Keratinocyte (primary cell): ENCODE measurements around the gene AGBL2. TPM values are rescaled to one million over a fixed set of nuclear protein-coding genes. Genes with fewer than 3 reads are reported as not detected.
"Not testable (repeated sequence)": the region's sequence is repeated elsewhere in the genome, so short reads cannot be mapped to it uniquely, and the experiment has no call there.

Experiments
- DNase-seq: peaks from one replicate; pipeline ENCODE4 v3.0.0-alpha.2; 2011; ENCODE audit warnings: low read depth, missing footprints, low spot score
- FAIRE-seq: peaks from 2 replicates; lab custom pipeline; 2011; peaks lifted over from hg19 to GRCh38; lab: Jason Lieb, UNC
- H2AFZ ChIP-seq: 2 replicates; pipeline ENCODE4 v1.6.0; 2012; ENCODE audit warnings: low read length, control low read depth, inconsistent platforms; ENCODE audit not compliant: control insufficient read depth
- H3K27ac ChIP-seq: 2 replicates; pipeline ENCODE4 v1.5.1; 2011; ENCODE audit warnings: low read length; ENCODE audit not compliant: control insufficient read depth, insufficient read depth
- H3K27me3 ChIP-seq: 3 replicates; pipeline ENCODE4 v1.6.0; 2011; ENCODE audit warnings: low read length; ENCODE audit not compliant: control insufficient read depth, insufficient read depth; ENCODE audit errors: extremely low read depth
- H3K36me3 ChIP-seq, 2 experiments: 2 replicates in 1 of 2; 3 replicates in 1 of 2; pipeline ENCODE4 v1.5.1; 2011; ENCODE audit warnings: low read length in 2 of 2, mild to moderate bottlenecking in 1 of 2; ENCODE audit not compliant: control insufficient read depth in 2 of 2, insufficient read depth in 2 of 2; ENCODE audit errors: extremely low read depth in 1 of 2
- H3K4me1 ChIP-seq: 3 replicates; pipeline ENCODE4 v1.5.1; 2011; ENCODE audit warnings: low read length; ENCODE audit not compliant: control insufficient read depth, insufficient read depth; ENCODE audit errors: extremely low read depth
- H3K4me2 ChIP-seq: 3 replicates; pipeline ENCODE4 v1.6.0; 2011; ENCODE audit warnings: low read depth, low read length; ENCODE audit not compliant: control insufficient read depth, insufficient read depth; ENCODE audit errors: extremely low read depth
- H3K4me3 ChIP-seq, 3 experiments: fragments of 200-600 bp in 1 of 3; sonication (generic) in 1 of 3; 2 replicates in 2 of 3; 3 replicates in 1 of 3; pipeline ENCODE4 v1.5.1; 2011 to 2016; ENCODE audit warnings: low read length in 3 of 3, mild to moderate bottlenecking in 3 of 3, control low read depth in 2 of 3, inconsistent platforms in 1 of 3, low read depth in 1 of 3, mixed read lengths in 1 of 3, mixed run types in 1 of 3, moderate library complexity in 1 of 3; ENCODE audit not compliant: control insufficient read depth in 2 of 3, insufficient read depth in 2 of 3; ENCODE audit errors: extremely low read depth in 1 of 3
- H3K79me2 ChIP-seq: 2 replicates; pipeline ENCODE4 v1.6.0; 2012; ENCODE audit warnings: low read length; ENCODE audit not compliant: control insufficient read depth, insufficient read depth
- H3K9ac ChIP-seq: 3 replicates; pipeline ENCODE4 v1.6.0; 2011; ENCODE audit warnings: low read length; ENCODE audit not compliant: control insufficient read depth, insufficient read depth; ENCODE audit errors: extremely low read depth
- H3K9me1 ChIP-seq: 3 replicates; pipeline ENCODE4 v1.6.0; 2011; ENCODE audit warnings: low read length; ENCODE audit not compliant: control insufficient read depth, insufficient read depth; ENCODE audit errors: extremely low read depth
- H3K9me3 ChIP-seq: 2 replicates; pipeline ENCODE4 v1.5.1; 2012; ENCODE audit warnings: low read depth, low read length; ENCODE audit not compliant: control insufficient read depth
- H4K20me1 ChIP-seq: 3 replicates; pipeline ENCODE4 v1.6.0; 2011; ENCODE audit warnings: low read length; ENCODE audit not compliant: control insufficient read depth, insufficient read depth; ENCODE audit errors: extremely low read depth
- CTCF ChIP-seq, 3 experiments: IDR thresholded peaks in 1 of 3; conservative IDR thresholded peaks in 1 of 3; optimal IDR thresholded peaks in 1 of 3; 2 replicates in 2 of 3; 3 replicates in 1 of 3; pipeline versions ENCODE3 to v1.5.1; 2011; ENCODE audit warnings: low read length in 3 of 3, mild to moderate bottlenecking in 3 of 3, moderate library complexity in 2 of 3, control low read depth in 1 of 3, inconsistent platforms in 1 of 3; ENCODE audit not compliant: insufficient read depth in 2 of 3; ENCODE audit errors: extremely low read depth in 1 of 3
- EZH2 ChIP-seq: IDR thresholded peaks from one replicate; pipeline ENCODE4 v1.6.1; 2012; ENCODE audit warnings: inconsistent platforms, mild to moderate bottlenecking, low read length, moderate library complexity
- dilution Hi-C: fragments of 300-500 bp; cut with MboI; formaldehyde crosslinking; loops from one replicate; pipeline ENCODE4 v1.7.0; 2020; ENCODE audit warnings: low sequenced_read_pairs; ENCODE audit not compliant: extremely low pct_ligation_motif_present
- polyA plus RNA-seq, 5 experiments: library from polyadenylated mRNA; depleted of rRNA in 3 of 5; stranded (reverse) in 3 of 5; stranded (forward) in 1 of 5; unstranded in 1 of 5; fragments of >200 nt; gene quantifications; 1 replicate in 1 of 5; 2 replicates in 3 of 5; 3 replicates in 1 of 5; pipeline versions ENCODE4 v1.2.1 to v1.2.3, GENCODE V29; 2011 to 2012; ENCODE audit warnings: missing spikeins in 2 of 5, low read depth in 1 of 5, low replicate concordance in 1 of 5

Gene AGBL2
- polyA plus RNA-seq, 1 donor (not counting 4 experiments of a cell fraction or from before 2014, with no cell fraction given), result 1.3 TPM

GRCh38 chr11:47667555-47667954, 47.6 kb downstream of the AGBL2 start:
- no peak for FAIRE-seq
- H3K9me3 ChIP-seq, result no peaks in the 10 kb centered on the region
- H3K79me2 ChIP-seq, result no peaks in the 10 kb centered on the region
- H4K20me1 ChIP-seq, result no peaks in the 10 kb centered on the region
- peaks cover 18% of the 10 kb centered on the region for H3K4me1 ChIP-seq
- H3K27me3 ChIP-seq, result no peaks in the 10 kb centered on the region
- dilution Hi-C loops, result no loop called here
- no peak overlapping the region for H2AFZ ChIP-seq
- H3K4me3 ChIP-seq, result no peak overlapping the region
- H3K9ac ChIP-seq, result no peak overlapping the region
- no peak overlapping the region for H3K27ac ChIP-seq
- no peak overlapping the region for H3K4me2 ChIP-seq
- no peaks in the 10 kb centered on the region for H3K36me3 ChIP-seq
- no peak for DNase-seq
- TF ChIP-seq CTCF (optimal IDR thresholded peaks at IDR 0.05 in 1 of 3, IDR thresholded peaks at IDR 0.05 in 1 of 3, conservative IDR thresholded peaks at IDR 0.05 in 1 of 3; ENCODE audit: extremely low read depth in 1 of 3, insufficient read depth in 2 of 3, low read length in 3 of 3), result no peak
- TF ChIP-seq EZH2, result no peak
- H3K9me1 ChIP-seq, result no peaks in the 10 kb centered on the region

GRCh38 chr11:47667135-47667534, 48.0 kb downstream of the AGBL2 start:
- H4K20me1 ChIP-seq, result no peaks in the 10 kb centered on the region

GRCh38 chr11:47664936-47665335, 50.2 kb downstream of the AGBL2 start:
- H4K20me1 ChIP-seq, H3K9me3 ChIP-seq, H3K9ac ChIP-seq, DNase-seq, H3K27ac ChIP-seq, H3K9me1 ChIP-seq, H3K36me3 ChIP-seq, H3K79me2 ChIP-seq, H3K4me3 ChIP-seq, H3K4me2 ChIP-seq, dilution Hi-C loops, H3K27me3 ChIP-seq, FAIRE-seq: not testable (repeated sequence)
- Histone ChIP-seq H3K4me1 (peaks cover 14% of the 10 kb centered on the region), H2AFZ (peak overlapping the region; percentile 19)

More at GRCh38 chr11:47667135-47667534, 48.0 kb downstream of the AGBL2 start:
- Histone ChIP-seq H3K4me1 (peaks cover 14% of the 10 kb centered on the region), H3K4me3 (no peak overlapping the region), H3K9ac (no peak overlapping the region), H3K79me2 (no peaks in the 10 kb centered on the region), H3K36me3 (no peaks in the 10 kb centered on the region), H2AFZ (no peak overlapping the region), H3K27me3 (no peaks in the 10 kb centered on the region), H3K9me3 (no peaks in the 10 kb centered on the region), H3K9me1 (no peaks in the 10 kb centered on the region), H3K4me2 (no peak overlapping the region), H3K27ac (no peak overlapping the region)
- no peak for DNase-seq
- dilution Hi-C loops, result no loop called here
- no peak for FAIRE-seq
- TF ChIP-seq EZH2 (no peak), CTCF (optimal IDR thresholded peaks at IDR 0.05 in 1 of 3, IDR thresholded peaks at IDR 0.05 in 1 of 3, conservative IDR thresholded peaks at IDR 0.05 in 1 of 3; ENCODE audit: extremely low read depth in 1 of 3, insufficient read depth in 2 of 3, low read length in 3 of 3) (no peak)
